WTC11 (cell line): ENCODE measurements around the gene TP53I13. TPM values are rescaled to one million over a fixed set of nuclear protein-coding genes. Genes with fewer than 3 reads are reported as not detected.

ENCODE experiments used
- ATAC-seq: fragments of 200-7000 bp; cut with Tn5 transposase; 2 replicates; pipeline ENCODE4 v1.10.0; 2021; ENCODE audit warnings: mild to moderate bottlenecking, moderate library complexity
- CTCF ChIA-PET: fragments of 300-600 bp; sonication (Branson Sonifier 250); formaldehyde crosslinking; loops from one replicate; lab custom pipeline; 2021; ENCODE audit warnings: antibody characterized with exemption; lab: Charles Lee
- POLR2A ChIA-PET: fragments of 350-600 bp; sonication (Branson Sonifier 250); formaldehyde crosslinking; loops from one replicate; lab custom pipeline; 2021; ENCODE audit warnings: antibody characterized with exemption; lab: Charles Lee
- DNase-seq: peaks from one replicate; pipeline ENCODE4 v3.0.0; 2021; ENCODE audit warnings: low spot score
- H3K27ac Mint-ChIP-seq: 2 replicates; pipeline ENCODE4 v1.8.0; 2021; ENCODE audit warnings: mixed read lengths
- H3K27me3 Mint-ChIP-seq: 2 replicates; pipeline ENCODE4 v1.8.0; 2021; ENCODE audit warnings: low read depth, mild to moderate bottlenecking, moderate library complexity, mixed read lengths
- H3K36me3 Mint-ChIP-seq: 2 replicates; pipeline ENCODE4 v1.8.0; 2021; ENCODE audit warnings: mixed read lengths
- H3K4me1 Mint-ChIP-seq: 2 replicates; pipeline ENCODE4 v1.8.0; 2022; ENCODE audit warnings: mixed read lengths
- H3K4me3 Mint-ChIP-seq: 2 replicates; pipeline ENCODE4 v1.8.0; 2021; ENCODE audit warnings: mild to moderate bottlenecking, moderate library complexity, mixed read lengths
- H3K9me3 Mint-ChIP-seq: 2 replicates; pipeline ENCODE4 v1.8.0; 2021; ENCODE audit warnings: mixed read lengths
- CBFB ChIP-seq: sonication (generic); formaldehyde crosslinking; IDR thresholded peaks from 2 replicates; pipeline ENCODE4 v1.8.1; 2022; ENCODE audit warnings: mild to moderate bottlenecking, low read depth, missing genetic modification reagents
- CTCF ChIP-seq: fragments of 200-600 bp; IDR thresholded peaks from 2 replicates; pipeline ENCODE4 v1.8.0; 2022; ENCODE audit warnings: antibody characterized with exemption
- ELF4 ChIP-seq: sonication (generic); formaldehyde crosslinking; IDR thresholded peaks from 2 replicates; pipeline ENCODE4 v1.8.1; 2022; ENCODE audit warnings: low read depth, mild to moderate bottlenecking, moderate library complexity, missing genetic modification reagents
- GABPB1 ChIP-seq: sonication (generic); formaldehyde crosslinking; IDR thresholded peaks from 2 replicates; pipeline ENCODE4 v1.8.1; 2023; ENCODE audit warnings: mild to moderate bottlenecking, missing genetic modification reagents
- HMGA2 ChIP-seq: fragments of 250-450 bp; sonication (Bioruptor Pico); IDR thresholded peaks from 2 replicates; pipeline ENCODE4 v1.4.0; 2021; ENCODE audit warnings: mild to moderate bottlenecking, moderate library complexity
- KAT7 ChIP-seq: sonication (generic); formaldehyde crosslinking; IDR thresholded peaks from 2 replicates; pipeline ENCODE4 v1.8.1; 2023; ENCODE audit warnings: missing genetic modification reagents, mild to moderate bottlenecking, borderline replicate concordance
- MLX ChIP-seq: sonication (generic); formaldehyde crosslinking; IDR thresholded peaks from 2 replicates; pipeline ENCODE4 v1.8.1; 2023; ENCODE audit warnings: mild to moderate bottlenecking, missing genetic modification reagents, moderate library complexity
- PRRX2 ChIP-seq: fragments of 250-450 bp; sonication (Bioruptor Pico); IDR thresholded peaks from 2 replicates; pipeline ENCODE4 v1.8.0; 2021; ENCODE audit warnings: mild to moderate bottlenecking
- ZMAT4 ChIP-seq: fragments of 250-450 bp; sonication (Bioruptor Pico); IDR thresholded peaks from 2 replicates; pipeline ENCODE4 v1.9.0; 2021; ENCODE audit warnings: mild to moderate bottlenecking
- ZNF416 ChIP-seq: fragments of 250-450 bp; sonication (Bioruptor Pico); IDR thresholded peaks from 2 replicates; pipeline ENCODE4 v1.9.0; 2021; ENCODE audit warnings: mild to moderate bottlenecking, inconsistent platforms
- ZNF423 ChIP-seq: fragments of 250-450 bp; sonication (Bioruptor Pico); IDR thresholded peaks from 2 replicates; pipeline ENCODE4 v2.1.2; 2022; ENCODE audit warnings: mild to moderate bottlenecking, moderate library complexity
- total RNA-seq: library from RNA; stranded (reverse); gene quantifications from 3 replicates; pipeline ENCODE4 v1.2.3, GENCODE V29; 2021
- TF ChIP-seq, protein P1 (sequence below): sonication (generic); formaldehyde crosslinking; IDR thresholded peaks from 2 replicates; pipeline ENCODE4 v1.8.0; 2022; ENCODE audit warnings: mild to moderate bottlenecking, missing genetic modification reagents
- TF ChIP-seq, protein P2 (sequence below): sonication (generic); formaldehyde crosslinking; IDR thresholded peaks from 2 replicates; pipeline ENCODE4 v1.8.1; 2023; ENCODE audit warnings: mild to moderate bottlenecking, missing genetic modification reagents
- TF ChIP-seq, protein P3 (sequence below): sonication (generic); formaldehyde crosslinking; IDR thresholded peaks from 2 replicates; pipeline ENCODE4 v1.8.1; 2022; ENCODE audit warnings: low read depth, mild to moderate bottlenecking, moderate library complexity, missing genetic modification reagents, borderline replicate concordance
- TF ChIP-seq, protein P4 (sequence below): fragments of 250-450 bp; sonication (Bioruptor Pico); conservative IDR thresholded peaks from 2 replicates; pipeline ENCODE4 v1.9.0; 2021; ENCODE audit warnings: mild to moderate bottlenecking

The TP53I13 gene
- total RNA-seq, 1 experiment from 2014 or later = 41.9 TPM

DNA sequence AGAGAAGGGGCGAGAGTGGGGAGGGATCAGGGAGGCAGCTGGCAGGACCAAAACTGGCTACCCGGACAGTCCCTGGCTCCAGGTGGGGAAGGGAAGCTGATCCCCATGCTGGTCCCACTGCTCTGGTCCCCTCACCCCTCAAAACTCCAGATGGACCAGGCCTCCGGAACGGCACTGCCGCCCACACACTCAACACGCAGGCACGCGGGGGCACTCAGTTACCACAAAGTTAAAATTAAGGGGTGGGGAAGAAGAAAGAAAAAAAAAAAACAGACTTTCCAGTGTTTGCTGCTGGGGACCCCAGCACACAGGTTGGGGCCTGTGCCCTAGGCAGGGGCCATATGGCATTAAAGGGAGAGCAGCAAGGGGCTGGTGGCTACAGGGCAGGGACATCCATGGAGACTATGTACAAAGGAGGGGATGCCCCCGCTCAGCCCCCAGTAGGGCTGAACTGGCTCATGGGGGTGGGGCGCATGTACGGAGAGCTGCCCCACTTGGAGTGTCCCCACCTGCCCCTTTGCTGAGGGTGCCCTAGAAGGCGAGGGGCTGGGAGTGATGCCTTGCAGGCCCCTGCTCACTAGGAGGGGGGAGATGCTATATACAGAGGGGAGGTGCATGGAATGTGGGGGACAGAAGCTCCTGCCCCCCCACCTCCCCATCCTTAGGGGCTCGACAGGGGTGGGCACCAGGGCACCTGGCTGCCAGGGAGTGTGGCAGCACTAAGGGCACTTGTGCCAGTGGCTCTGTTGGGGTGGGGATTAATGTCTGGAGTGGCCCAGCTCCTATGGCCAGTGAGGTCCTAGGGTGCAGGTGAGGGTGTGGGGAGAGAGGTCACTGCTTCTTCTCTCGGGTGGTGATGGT lies 5.6 kb downstream of the TP53I13 start:
- ChIA-PET POLR2A (interaction anchor here (1.2 kb wide), 1 partner anchor 17 kb away, joined by 3 read pairs; no protein-coding TSS in a partner anchor), CTCF (interaction anchor here (0.5 to 11.4 kb wide), 12 partner anchors 11 to 429 kb away, joined by 3 to 112 read pairs (median 7); partner anchors contain the start of gene ANKRD13B)
- ATAC-seq (no peak), DNase-seq (no peak)
- peaks cover 8% of the 10 kb centered on the region; the same call in 1 of the 2 replicates for H3K27me3 Mint-ChIP-seq
- no peak overlapping the region for H3K4me3 Mint-ChIP-seq
- H3K27ac Mint-ChIP-seq = no peak overlapping the region
- H3K36me3 Mint-ChIP-seq = peaks cover 15% of the 10 kb centered on the region; the same call in 1 of the 2 replicates
- peaks cover 8% of the 10 kb centered on the region for H3K4me1 Mint-ChIP-seq
- H3K9me3 Mint-ChIP-seq = no peaks in the 10 kb centered on the region
- TF ChIP-seq MLX (CRISPR knock-in tag) (no peak), CBFB (CRISPR knock-in tag) (no peak)

DNA sequence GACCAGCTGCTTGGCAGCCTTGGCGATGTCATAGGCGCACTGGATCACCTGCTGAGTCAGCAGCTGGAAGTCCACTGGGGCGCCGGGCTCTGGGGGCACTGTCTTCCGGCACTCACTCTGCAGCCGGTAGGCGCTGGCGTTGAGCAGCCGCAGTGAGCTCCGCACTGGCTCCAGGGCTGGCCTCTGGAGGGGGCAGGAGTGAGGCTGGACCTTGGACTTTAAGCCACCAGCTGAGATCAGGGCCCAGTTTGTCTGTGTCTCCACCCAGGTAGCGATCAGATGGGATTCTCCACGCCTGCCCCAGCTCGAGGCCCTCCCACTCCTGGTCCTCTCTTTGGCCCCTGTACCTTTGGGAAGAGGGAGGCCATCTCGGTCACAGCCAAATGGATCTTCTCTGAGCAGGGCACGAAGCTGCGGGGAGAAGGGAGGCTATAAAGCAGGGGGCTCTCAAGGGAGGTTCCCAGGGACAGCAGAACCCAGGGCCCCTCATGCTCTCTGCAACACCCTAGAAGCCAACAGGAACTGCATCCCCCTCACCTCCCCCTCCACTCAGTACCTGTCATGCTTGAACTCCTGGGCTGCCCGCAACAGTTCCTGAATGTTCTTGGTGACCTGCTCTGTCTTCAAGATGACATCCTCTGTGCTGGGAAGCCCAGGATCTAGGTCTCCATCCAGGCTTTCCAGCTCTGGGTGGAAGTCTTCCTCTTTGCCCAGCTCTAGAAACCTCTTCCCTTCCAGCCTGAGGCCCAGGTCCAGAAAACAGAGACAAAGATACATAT lies 6.4 kb downstream of the TP53I13 start:
- H3K27ac Mint-ChIP-seq = no peak overlapping the region
- ATAC-seq (no peak), DNase-seq (no peak)
- H3K4me1 Mint-ChIP-seq = peaks cover 5% of the 10 kb centered on the region
- H3K27me3 Mint-ChIP-seq = peaks cover 8% of the 10 kb centered on the region; the same call in 1 of the 2 replicates
- TF ChIP-seq PRRX2 (CRISPR knock-in tag) (no peak), ZMAT4 (no peak), CBFB (CRISPR knock-in tag) (no peak), GABPB1 (peak; percentile 63; the same call in 1 of the 2 replicates), KAT7 (no peak), ZNF416 (CRISPR knock-in tag) (no peak), ELF4 (CRISPR knock-in tag) (no peak)
- TF ChIP-seq, protein P1, sequence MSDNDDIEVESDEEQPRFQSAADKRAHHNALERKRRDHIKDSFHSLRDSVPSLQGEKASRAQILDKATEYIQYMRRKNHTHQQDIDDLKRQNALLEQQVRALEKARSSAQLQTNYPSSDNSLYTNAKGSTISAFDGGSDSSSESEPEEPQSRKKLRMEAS (CRISPR knock-in tag) = no peak
- H3K4me3 Mint-ChIP-seq = no peak overlapping the region
- ChIA-PET CTCF (interaction anchor here (0.5 to 11.4 kb wide), 8 partner anchors 9 to 205 kb away, joined by 3 to 112 read pairs (median 6); partner anchors contain the start of gene ANKRD13B), POLR2A (interaction anchor here (1.2 kb wide), 1 partner anchor 16 kb away, joined by 3 read pairs; no protein-coding TSS in a partner anchor)
- peaks cover 21% of the 10 kb centered on the region for H3K36me3 Mint-ChIP-seq
- H3K9me3 Mint-ChIP-seq = no peaks in the 10 kb centered on the region

GRCh38 chr17:29575511-29576213 lies 7.2 kb downstream of the TP53I13 start:
- DNase-seq = no peak
- peaks cover 6% of the 10 kb centered on the region; the same call in 1 of the 2 replicates for H3K27me3 Mint-ChIP-seq
- CTCF ChIA-PET = interaction anchor here (0.9 to 7.5 kb wide), 6 partner anchors 10 to 206 kb away, joined by 3 to 65 read pairs (median 6); partner anchors contain the start of gene ANKRD13B

More at GRCh38 chr17:29575511-29576213, 7.2 kb downstream of the TP53I13 start:
- no peak overlapping the region for H3K4me3 Mint-ChIP-seq
- H3K4me1 Mint-ChIP-seq = peaks cover 8% of the 10 kb centered on the region
- H3K9me3 Mint-ChIP-seq = no peaks in the 10 kb centered on the region
- no peak overlapping the region for H3K27ac Mint-ChIP-seq
- POLR2A ChIA-PET = interaction anchor here (0.5 to 1.2 kb wide), 2 partner anchors 15 to 303 kb away, joined by 3 to 5 read pairs; no protein-coding TSS in a partner anchor
- peaks cover 25% of the 10 kb centered on the region for H3K36me3 Mint-ChIP-seq
- no peak for ATAC-seq
- no peak for TF ChIP-seq CTCF
- TF ChIP-seq, protein P2, sequence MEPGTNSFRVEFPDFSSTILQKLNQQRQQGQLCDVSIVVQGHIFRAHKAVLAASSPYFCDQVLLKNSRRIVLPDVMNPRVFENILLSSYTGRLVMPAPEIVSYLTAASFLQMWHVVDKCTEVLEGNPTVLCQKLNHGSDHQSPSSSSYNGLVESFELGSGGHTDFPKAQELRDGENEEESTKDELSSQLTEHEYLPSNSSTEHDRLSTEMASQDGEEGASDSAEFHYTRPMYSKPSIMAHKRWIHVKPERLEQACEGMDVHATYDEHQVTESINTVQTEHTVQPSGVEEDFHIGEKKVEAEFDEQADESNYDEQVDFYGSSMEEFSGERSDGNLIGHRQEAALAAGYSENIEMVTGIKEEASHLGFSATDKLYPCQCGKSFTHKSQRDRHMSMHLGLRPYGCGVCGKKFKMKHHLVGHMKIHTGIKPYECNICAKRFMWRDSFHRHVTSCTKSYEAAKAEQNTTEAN = no peak
- TF ChIP-seq, protein P3, sequence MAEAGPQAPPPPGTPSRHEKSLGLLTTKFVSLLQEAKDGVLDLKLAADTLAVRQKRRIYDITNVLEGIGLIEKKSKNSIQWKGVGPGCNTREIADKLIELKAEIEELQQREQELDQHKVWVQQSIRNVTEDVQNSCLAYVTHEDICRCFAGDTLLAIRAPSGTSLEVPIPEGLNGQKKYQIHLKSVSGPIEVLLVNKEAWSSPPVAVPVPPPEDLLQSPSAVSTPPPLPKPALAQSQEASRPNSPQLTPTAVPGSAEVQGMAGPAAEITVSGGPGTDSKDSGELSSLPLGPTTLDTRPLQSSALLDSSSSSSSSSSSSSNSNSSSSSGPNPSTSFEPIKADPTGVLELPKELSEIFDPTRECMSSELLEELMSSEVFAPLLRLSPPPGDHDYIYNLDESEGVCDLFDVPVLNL (CRISPR knock-in tag) = no peak
- TF ChIP-seq ZNF423 (CRISPR knock-in tag) = no peak
- TF ChIP-seq, protein P4, sequence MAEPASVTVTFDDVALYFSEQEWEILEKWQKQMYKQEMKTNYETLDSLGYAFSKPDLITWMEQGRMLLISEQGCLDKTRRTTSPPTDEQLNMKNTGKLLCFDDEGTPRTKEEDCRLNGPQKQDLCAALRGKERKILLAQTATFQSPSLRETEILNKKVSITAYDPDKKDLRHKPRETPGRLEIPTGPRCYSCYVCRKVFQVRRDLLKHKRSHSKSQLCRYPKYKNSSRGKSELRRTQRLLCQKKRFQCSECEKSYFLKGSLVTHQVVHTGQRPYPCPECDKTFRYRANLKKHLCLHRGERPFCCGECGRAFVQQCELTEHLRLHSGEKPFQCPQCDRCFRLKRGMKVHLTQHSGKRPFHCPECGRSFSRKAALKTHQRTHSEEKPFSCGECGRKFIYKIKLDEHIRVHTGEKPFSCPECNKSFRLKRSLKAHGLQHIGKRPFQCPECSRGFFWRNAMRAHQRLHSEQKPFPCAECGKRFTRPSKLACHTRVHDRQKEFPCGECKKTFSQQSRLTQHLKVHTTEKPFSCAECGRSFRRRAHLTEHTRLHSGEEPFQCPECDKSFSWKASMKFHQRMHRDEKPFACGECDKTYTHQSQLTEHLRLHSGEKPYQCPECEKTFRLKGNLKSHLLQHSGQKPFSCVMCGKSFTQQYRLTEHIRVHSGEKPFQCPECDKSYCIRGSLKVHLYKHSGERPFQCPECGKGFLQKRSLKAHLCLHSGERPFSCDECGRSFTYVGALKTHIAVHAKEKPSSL (CRISPR knock-in tag) = no peak
- no peak for TF ChIP-seq HMGA2
- TF ChIP-seq, all 79 proteins: peak for 0
